Psoas muscle (tissue), 8 donors: Measurements from ENCODE around the gene CYP20A1. TPM values are rescaled to one million over a fixed set of nuclear protein-coding genes. Genes with fewer than 3 reads are reported as not detected.
"Not testable (repeated sequence)": the region's sequence is repeated elsewhere in the genome, so short reads cannot be mapped to it uniquely, and the experiment has no call there.

Experiments used
- ATAC-seq, 4 donors: fragments of 200-7000 bp; cut with Tn5 transposase; one replicate each; pipeline ENCODE4 v1.9.1; 2020; ENCODE audit warnings: moderate library complexity in 3 of 4, mild to moderate bottlenecking in 2 of 4
- DNase-seq, 2 donors: peaks; one replicate each; pipeline ENCODE4 v3.0.0-alpha.2; 2020
- H3K27ac ChIP-seq: fragments of 200-600 bp; one replicate; pipeline ENCODE4 v1.8.0; 2022
- H3K27me3 ChIP-seq, 3 donors: fragments of 200-600 bp in 1 of 3; one replicate each; pipeline versions ENCODE4 v1.6.1 to v1.8.0; 2013 to 2022; ENCODE audit warnings: low read length in 2 of 3, mild to moderate bottlenecking in 2 of 3, moderate library complexity in 1 of 3; ENCODE audit not compliant: insufficient read depth in 3 of 3
- H3K36me3 ChIP-seq, 2 donors: fragments of 200-600 bp in 1 of 2; one replicate each; pipeline versions ENCODE4 v1.6.1 to v1.8.0; 2013 to 2022; ENCODE audit warnings: low read depth in 1 of 2, mild to moderate bottlenecking in 1 of 2, moderate library complexity in 1 of 2; ENCODE audit not compliant: insufficient read depth in 1 of 2
- H3K4me1 ChIP-seq: fragments of 200-600 bp; one replicate; pipeline ENCODE4 v1.8.0; 2022
- H3K4me3 ChIP-seq: fragments of 200-600 bp; one replicate; pipeline ENCODE4 v1.8.0; 2022; ENCODE audit warnings: mild to moderate bottlenecking
- H3K9me3 ChIP-seq: fragments of 200-600 bp; one replicate; pipeline ENCODE4 v1.8.0; 2022
- CTCF ChIP-seq: fragments of 200-600 bp; IDR thresholded peaks from one replicate; pipeline ENCODE4 v1.8.0; 2022; ENCODE audit warnings: antibody characterized with exemption
- WGBS, 3 donors: extraction: QIAGEN DNeasy Blood & Tissue Kit; methylation state at CpG; one replicate each; pipeline versions ENCODE4 v1.1.6 to v1.1.7; 2013; 5-methylcytosine and 5-hydroxymethylcytosine counted together
- intact Hi-C, 2 donors: fragments of 100-400 bp; cut with DNase I; formaldehyde crosslinking; loops; one replicate each; pipeline versions ENCODE4 v1.11.0 to v1.14.2; 2022
- polyA plus RNA-seq, 3 donors: library from polyadenylated mRNA; stranded (reverse); fragments of 200-250 nt; gene quantifications; one replicate each; pipeline ENCODE4 v1.2.3, GENCODE V29; 2013
- total RNA-seq, 4 donors: library from RNA; stranded (reverse); fragmentation: NEBNext Ultra II Directional in 2 of 4; extraction: Animal tissue kit (Norgen Biotek cat#: 25700) in 2 of 4; gene quantifications; one replicate each; pipeline versions ENCODE4 v1.2.1 to v1.2.4, GENCODE V29; 2021 to 2023
- donor health status: healthy with polysubstance abuse.
- donor health status: DM: no; HTN: no; CAD: no; lungs with moderate emphysema.
- donor health status: Bipolar disorder and iron deficiency.
- donor health status: healthy.
- donor health status: DM: yes; HTN: yes; CAD: no.
- donor health status: DM: no; HTN: no; CAD: no.
- donor health status: DM: no; HTN: no; CAD: no.
- donor health status: DM: yes; HTN: yes; CAD: no.

Gene CYP20A1
- total and polyA plus RNA-seq, 7 donors, result 5.5 to 13.7 (median 9.5) TPM

- no peaks in the 10 kb centered on the region for H3K4me1 ChIP-seq
These were observed 103.0 kb downstream of the CYP20A1 start for GRCh38 chr2:203341741-203342310.

GRCh38 chr2:203342374-203342773 is 103.6 kb downstream of the CYP20A1 start:
- intact Hi-C loops, H3K36me3 ChIP-seq, H3K27ac ChIP-seq, H3K27me3 ChIP-seq, H3K4me1 ChIP-seq, ATAC-seq, H3K4me3 ChIP-seq, DNase-seq, H3K9me3 ChIP-seq: not testable (repeated sequence)
- 98 to 99% (median 98%) methylated on average over 4 of the region's 4 CpGs for WGBS, 3 donors

More at GRCh38 chr2:203341741-203342310, 103.0 kb downstream of the CYP20A1 start:
- no peaks in the 10 kb centered on the region for H3K36me3 ChIP-seq
- no peaks in the 10 kb centered on the region for H3K27me3 ChIP-seq
- H3K27ac ChIP-seq, result no peak overlapping the region
- ATAC-seq (no peak), DNase-seq (no peak)
- no peak overlapping the region for H3K4me3 ChIP-seq
- intact Hi-C loops, result no loop called here
- H3K9me3 ChIP-seq, result no peaks in the 10 kb centered on the region
- WGBS, 3 donors, result 70 to 73% (median 72%) methylated on average over 2 of the region's 2 CpGs
- TF ChIP-seq CTCF, result no peak

- Histone ChIP-seq H3K4me3 (no peak overlapping the region), H3K27ac (no peak overlapping the region), H3K36me3 (no peaks in the 10 kb centered on the region), H3K27me3 (no peaks in the 10 kb centered on the region), H3K9me3 (no peaks in the 10 kb centered on the region), H3K4me1 (no peaks in the 10 kb centered on the region)
- ATAC-seq (no peak), DNase-seq (no peak)
- no peak for TF ChIP-seq CTCF
- WGBS, 3 donors, result 97 to 99% (median 98%) methylated on average over 12 of the region's 12 CpGs
- intact Hi-C loops, result no loop called here
These were observed 105.8 kb downstream of the CYP20A1 start for GRCh38 chr2:203344667-203345066.

GRCh38 chr2:203346612-203347011 is 107.8 kb downstream of the CYP20A1 start:
- intact Hi-C loops, result no loop called here
- Histone ChIP-seq H3K9me3 (no peaks in the 10 kb centered on the region), H3K4me1 (no peaks in the 10 kb centered on the region), H3K27me3 (no peaks in the 10 kb centered on the region), H3K4me3 (no peak overlapping the region), H3K36me3 (peaks cover 0 to 2% of the 10 kb centered on the region in 2 donors), H3K27ac (no peak overlapping the region)
- WGBS, 3 donors, result 95 to 100% (median 100%) methylated on average over 1 of the region's 1 CpG
- TF ChIP-seq CTCF, result no peak
- DNase-seq, result no peak
- ATAC-seq, result no peak

- Histone ChIP-seq H3K4me3 (no peak overlapping the region), H3K27me3 (no peaks in the 10 kb centered on the region), H3K4me1 (no peaks in the 10 kb centered on the region), H3K9me3 (no peaks in the 10 kb centered on the region), H3K27ac (no peak overlapping the region), H3K36me3 (peaks cover 0 to 4% of the 10 kb centered on the region in 2 donors)
- ATAC-seq, result no peak
- no peak for TF ChIP-seq CTCF
- 67 to 80% (median 67%) methylated on average over 4 of the region's 4 CpGs for WGBS, 3 donors
- DNase-seq, result no peak
- intact Hi-C loops, result no loop called here
These were observed 108.6 kb downstream of the CYP20A1 start for GRCh38 chr2:203347375-203347774.
